GM13977 (cell line): ENCODE data around the gene MLEC.
A peak's percentile ranks its signal among the peaks of the same experiment; 100 is the strongest.

Experiments
- DNase-seq: peaks from one replicate; pipeline ENCODE4 v3.0.0; 2012; ENCODE audit warnings: low spot score
- in situ Hi-C: fragments of 300-500 bp; cut with MboI; formaldehyde crosslinking; loops from one replicate; pipeline ENCODE4 v1.12.0; 2022; ENCODE audit warnings: low sequenced_read_pairs, low pct_unique_long_range_greater_than_20kb, mixed read lengths, inconsistent platforms; ENCODE audit not compliant: unreplicated experiment
- TF ChIP-seq, protein P1 (sequence below): IDR thresholded peaks from 2 replicates; pipeline ENCODE4 v1.5.1; 2012; ENCODE audit warnings: mild to moderate bottlenecking, control low read depth; ENCODE audit not compliant: insufficient read depth; ENCODE audit errors: extremely low read depth, missing control alignments

MLEC gene

DNA sequence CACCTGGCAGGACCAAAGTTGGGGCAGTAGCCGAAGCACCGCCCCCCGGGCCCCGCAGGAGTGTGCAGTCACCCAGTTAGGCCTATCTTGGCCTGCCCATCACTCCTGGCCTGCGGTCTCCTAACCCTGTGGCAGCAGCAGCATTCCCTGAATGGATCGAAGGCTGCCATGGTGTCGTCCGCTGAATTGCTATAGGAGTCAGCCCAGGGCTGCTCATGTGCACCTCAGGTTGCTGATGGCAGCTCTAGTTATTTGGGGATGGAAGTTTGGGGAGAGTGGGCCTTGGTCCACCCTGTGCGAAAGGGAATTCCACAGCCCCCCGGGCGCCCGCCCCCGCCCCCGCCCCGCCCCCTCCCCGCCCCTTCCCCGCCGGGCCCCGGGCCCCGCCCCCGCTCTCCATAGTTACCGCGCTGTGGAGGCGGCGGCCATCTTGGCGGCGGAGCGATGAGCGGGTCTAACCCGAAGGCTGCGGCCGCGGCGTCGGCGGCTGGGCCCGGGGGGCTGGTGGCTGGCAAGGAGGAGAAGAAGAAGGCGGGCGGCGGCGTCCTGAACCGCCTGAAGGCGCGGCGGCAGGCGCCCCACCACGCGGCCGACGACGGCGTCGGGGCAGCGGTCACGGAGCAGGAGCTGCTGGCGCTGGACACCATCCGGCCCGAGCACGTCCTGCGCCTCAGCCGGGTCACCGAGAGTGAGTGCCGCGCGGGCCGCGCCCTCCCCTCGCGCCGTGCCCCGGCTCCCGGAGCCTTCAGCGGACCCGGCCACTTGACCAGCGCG is 23.3 kb downstream of the MLEC start, which contains the start of gene UNC119B:
TSS of gene UNC119B (plus strand) at position 428 of the 774 bp plus-strand sequence. CDS start at position 445, 17 bp downstream.
- peak; percentile 92 for DNase-seq
- in situ Hi-C loops, result loop anchor here (10.0 kb wide), 2 partner anchors 65 to 125 kb away; partner anchors contain the start of genes CABP1 and POP5
- TF ChIP-seq, protein P1, sequence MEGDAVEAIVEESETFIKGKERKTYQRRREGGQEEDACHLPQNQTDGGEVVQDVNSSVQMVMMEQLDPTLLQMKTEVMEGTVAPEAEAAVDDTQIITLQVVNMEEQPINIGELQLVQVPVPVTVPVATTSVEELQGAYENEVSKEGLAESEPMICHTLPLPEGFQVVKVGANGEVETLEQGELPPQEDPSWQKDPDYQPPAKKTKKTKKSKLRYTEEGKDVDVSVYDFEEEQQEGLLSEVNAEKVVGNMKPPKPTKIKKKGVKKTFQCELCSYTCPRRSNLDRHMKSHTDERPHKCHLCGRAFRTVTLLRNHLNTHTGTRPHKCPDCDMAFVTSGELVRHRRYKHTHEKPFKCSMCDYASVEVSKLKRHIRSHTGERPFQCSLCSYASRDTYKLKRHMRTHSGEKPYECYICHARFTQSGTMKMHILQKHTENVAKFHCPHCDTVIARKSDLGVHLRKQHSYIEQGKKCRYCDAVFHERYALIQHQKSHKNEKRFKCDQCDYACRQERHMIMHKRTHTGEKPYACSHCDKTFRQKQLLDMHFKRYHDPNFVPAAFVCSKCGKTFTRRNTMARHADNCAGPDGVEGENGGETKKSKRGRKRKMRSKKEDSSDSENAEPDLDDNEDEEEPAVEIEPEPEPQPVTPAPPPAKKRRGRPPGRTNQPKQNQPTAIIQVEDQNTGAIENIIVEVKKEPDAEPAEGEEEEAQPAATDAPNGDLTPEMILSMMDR, result no peak

GRCh38 chr12:120710805-120711296 is 23.9 kb downstream of the MLEC start:
- TF ChIP-seq, protein P1, result no peak
- in situ Hi-C loops, result loop anchor here (10.0 kb wide), 2 partner anchors 66 to 126 kb away; partner anchors contain the start of genes CABP1 and POP5
- DNase-seq, result peak; percentile 47

- in situ Hi-C loops, result loop anchor here (10.0 kb wide), 2 partner anchors 67 to 127 kb away; partner anchors contain the start of genes CABP1 and POP5
- no peak for DNase-seq
- TF ChIP-seq, protein P1, result no peak
Observed at GRCh38 chr12:120711411-120711810, 24.5 kb downstream of the MLEC start.

GRCh38 chr12:120712610-120713009 is 25.7 kb downstream of the MLEC start:
- no peak for DNase-seq
- TF ChIP-seq, protein P1, result no peak
- in situ Hi-C loops, result loop anchor here (10.0 kb wide), 2 partner anchors 68 to 128 kb away; partner anchors contain the start of genes CABP1 and POP5

GRCh38 chr12:120713861-120714482 is 27.0 kb downstream of the MLEC start:
- DNase-seq, result peak; percentile 85
- TF ChIP-seq, protein P1, result peak; percentile 79
- in situ Hi-C loops, result loop anchor here (10.0 kb wide), 2 partner anchors 69 to 129 kb away; partner anchors contain the start of genes CABP1 and POP5

DNA sequence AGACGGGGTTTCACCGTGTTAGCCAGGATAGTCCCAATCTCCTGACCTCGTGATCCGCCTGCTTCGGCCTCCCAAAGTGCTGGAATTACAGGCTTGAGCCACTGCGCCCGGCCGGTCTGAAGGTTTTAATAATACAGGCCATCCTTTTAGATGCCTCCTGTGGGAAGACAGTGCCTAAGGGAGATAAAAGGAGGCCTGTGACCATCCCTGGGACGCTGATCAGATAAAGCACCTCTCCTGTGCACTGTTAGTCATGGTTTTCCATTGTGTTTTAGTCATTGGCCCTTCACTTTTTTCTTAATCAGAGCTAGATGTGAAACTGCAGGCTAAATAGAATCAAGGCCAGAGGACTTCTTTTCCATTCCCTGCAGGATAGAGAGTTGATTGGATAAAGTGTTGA is 31.1 kb downstream of the MLEC start:
- DNase-seq, result no peak
- in situ Hi-C loops, result loop anchor here (10.0 kb wide), 2 partner anchors 73 to 133 kb away; partner anchors contain the start of genes CABP1 and POP5

More for the DNA sequence above, 31.1 kb downstream of the MLEC start:
- TF ChIP-seq, protein P1, result no peak
